HCEC 1CT (cell line): ENCODE data around the gene ANK2.

Experiments
- DNase-seq: peaks from one replicate; pipeline ENCODE4 v3.0.0-alpha.2; 2017

The ANK2 gene

DNA sequence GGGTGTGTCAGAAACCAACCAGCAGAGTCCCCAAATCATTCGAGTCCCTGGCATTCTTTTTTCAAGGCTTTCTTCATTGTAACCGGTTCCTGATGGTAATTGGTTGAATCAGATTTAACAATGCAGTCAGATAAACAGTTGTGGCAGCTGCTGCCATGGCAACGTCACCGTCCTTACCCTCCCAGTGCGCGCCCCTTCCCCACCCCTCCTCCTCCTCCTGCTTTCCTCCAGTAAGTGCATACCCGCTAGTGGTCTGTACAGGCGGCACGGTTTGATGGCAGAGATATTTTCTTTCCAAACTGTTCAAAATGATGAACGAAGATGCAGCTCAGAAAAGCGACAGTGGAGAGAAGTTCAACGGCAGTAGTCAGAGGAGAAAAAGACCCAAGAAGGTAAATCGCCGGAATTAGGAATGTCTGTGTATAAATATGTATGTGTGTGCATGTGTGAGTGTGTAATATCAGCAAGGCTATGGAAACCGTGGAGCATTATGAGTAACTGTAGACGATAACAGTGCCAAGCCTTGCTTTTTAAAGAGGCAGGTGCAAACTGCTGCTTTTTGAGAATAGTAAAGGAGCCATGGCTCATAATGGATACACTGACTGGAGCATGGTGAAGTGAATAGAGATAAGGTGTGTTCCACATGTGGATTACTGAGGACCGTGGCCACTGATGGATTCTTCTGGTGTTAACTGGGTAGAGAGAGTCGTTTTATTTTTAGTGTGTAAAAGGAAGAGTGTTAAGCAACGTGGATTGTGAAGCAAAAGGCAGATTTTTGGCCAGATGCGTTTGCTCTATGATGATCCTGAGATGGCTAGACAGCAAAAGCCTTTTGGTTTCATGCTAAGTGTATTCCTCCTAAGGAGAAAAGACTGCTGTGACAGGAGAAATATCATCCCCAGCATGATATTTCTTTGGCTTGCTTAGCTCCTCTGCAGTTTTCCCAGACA is at the start of gene ANK2:
Gene ANK2, plus strand, starts transcription at position 233 of the 950 bp plus-strand sequence. Its CDS starts 76 bp downstream, at position 309.
- DNase-seq = no peak

DNA sequence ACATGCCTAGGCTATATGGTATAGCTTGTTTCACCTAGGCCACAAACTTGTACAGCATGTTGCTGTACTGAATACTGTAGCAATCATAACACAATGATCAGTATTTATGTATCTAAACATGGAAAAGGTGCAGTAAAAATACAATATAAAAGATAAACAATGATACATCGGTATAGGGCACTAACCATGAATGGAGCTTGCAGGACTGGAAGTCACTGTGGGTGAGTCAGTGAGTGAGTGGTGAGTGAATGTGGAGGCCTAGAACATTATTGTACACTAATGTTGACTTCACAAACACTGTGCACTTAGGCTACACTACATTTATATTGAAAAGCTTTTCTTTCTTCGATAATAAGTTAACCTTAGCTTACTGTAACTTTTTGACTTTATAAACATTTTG is 45.6 kb upstream of the ANK2 start:
- peak; percentile 34 for DNase-seq

DNA sequence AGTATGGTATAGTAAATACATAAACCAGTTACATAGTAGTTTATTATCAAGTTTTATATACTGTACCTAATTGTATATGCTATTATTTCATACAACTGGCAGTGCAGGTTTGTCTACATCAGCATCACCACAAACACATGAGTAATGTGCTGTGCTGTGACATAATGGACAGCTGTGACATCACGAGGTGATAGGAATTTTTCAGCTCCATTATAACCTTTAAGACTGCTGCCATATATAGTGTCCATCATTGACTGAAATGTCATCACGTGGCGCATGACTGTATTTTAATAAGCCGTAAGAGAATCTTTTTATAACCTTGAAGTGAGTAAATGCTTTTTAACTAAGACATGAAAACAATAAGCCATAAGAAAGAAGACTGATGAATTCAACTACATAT is 44.8 kb upstream of the ANK2 start:
- DNase-seq = no peak

DNA sequence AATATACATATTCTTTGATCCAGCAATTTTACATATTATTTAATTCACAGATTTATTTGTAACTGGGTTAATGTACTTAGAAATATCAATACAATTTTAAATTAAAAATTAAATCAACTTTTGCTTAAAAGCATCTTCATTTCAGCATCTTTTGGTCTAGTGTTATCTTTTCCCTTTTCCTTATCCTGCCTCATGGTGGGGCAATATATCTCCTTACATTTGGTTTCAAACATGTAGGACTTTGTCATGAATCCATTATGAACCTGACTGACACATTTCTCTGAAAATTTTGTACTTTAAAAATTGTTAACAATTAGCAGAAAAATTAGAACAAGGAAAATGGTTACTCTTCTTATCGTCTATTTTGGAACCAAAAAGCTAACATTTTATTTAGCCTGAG is 42.8 kb upstream of the ANK2 start:
- no peak for DNase-seq

DNA sequence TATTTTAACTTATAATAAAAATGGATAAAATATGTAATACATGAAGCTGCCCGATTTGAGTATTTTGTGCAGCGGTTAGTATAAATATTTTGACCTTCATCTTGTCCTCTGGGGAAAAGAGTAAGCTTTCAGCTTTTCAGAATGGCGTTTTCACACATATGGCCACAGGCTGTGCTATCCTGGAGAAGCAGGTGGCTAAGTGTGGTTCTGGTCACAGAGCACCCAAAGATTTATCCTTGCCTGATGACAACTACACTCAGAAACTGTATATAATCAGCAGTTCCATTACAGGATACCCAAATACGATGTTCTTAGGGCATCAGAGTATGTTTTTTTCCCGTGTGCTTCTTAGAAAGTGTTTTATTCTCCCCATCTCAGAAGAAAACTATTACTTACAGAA is 42.3 kb upstream of the ANK2 start:
- no peak for DNase-seq

DNA sequence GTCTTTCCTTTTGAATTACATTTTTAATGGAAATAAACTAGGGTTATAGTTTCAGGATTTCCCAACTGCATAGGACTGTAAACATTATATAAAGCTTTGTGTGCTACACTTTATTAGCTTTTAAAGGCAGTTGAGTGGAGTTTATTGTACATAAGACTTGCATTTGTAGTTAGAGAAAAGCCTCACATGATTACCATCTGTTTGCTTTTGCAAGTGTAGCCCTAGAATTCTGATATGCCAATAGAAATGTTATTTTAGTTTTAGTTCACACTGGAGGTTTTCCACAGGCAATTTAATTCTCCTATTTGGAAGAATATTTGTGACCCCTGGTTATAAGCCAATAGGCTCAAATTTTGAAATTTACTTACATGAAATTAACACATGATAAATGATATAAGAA is 41.3 kb upstream of the ANK2 start:
- DNase-seq = no peak

DNA sequence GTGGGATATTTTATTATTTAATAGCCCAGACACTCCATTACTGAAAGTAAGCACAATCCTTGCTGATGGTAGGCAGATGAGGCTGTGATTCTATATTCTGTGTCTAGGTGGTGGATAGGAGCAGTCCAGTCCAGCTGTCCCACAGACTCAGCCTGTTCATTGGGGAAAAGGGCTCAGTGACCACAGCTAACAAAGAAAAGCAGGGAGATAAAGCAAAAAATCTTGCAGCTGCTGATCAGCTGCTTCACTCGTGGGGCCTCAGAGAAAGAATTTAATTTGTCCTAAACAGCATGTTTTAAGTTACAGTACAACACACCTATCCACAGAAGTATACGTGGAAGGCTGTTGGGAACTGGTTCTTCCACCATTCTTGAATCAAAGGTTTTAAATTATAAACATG is 40.7 kb upstream of the ANK2 start:
- DNase-seq = no peak

DNA sequence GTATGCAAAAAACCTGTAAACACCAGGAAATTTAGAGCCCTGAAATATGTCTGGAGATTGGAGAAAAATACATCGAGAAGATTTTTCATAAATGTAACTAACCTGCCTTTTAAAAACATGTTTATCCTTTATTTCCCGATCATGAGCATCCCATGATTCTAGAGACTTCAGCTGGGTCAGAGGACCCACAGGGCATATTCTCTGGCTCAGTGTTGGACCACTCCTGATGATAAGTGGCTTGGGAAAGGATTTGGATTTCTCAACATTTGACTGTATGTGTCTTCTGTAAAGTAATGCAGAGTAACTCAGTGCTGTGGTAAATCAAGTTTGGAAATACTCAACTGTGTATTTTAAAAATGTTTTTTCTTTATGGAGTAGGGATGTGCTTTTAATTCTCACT is 40.0 kb upstream of the ANK2 start:
- DNase-seq = no peak

DNA sequence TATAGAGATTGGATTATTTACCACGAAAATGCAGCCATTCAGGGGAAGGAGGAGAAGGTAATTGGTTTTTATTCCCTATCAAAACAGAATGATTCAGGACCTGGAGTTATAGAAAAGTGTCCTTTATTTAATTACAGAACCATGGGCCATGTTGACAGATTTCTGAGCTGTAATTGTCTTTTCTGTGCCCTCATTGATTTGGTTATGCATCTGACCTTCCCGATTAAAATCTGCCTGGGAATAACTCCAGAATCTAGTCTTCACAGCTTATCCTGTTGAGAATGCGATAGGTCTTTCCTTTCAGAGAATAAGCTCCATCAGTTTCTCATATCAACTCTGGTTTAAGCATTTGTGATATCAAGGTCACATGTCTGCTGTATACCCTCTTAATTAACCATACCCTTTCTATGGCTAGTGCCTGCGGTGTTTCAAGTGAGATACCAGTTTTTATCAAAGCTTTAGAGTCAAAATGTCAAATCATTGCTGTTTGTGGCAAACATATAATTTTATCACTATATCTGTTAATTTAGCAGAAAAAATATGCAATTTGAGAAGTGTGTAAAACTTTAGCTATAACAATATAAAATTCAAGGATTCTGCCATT is 37.2 kb upstream of the ANK2 start:
- DNase-seq = no peak

DNA sequence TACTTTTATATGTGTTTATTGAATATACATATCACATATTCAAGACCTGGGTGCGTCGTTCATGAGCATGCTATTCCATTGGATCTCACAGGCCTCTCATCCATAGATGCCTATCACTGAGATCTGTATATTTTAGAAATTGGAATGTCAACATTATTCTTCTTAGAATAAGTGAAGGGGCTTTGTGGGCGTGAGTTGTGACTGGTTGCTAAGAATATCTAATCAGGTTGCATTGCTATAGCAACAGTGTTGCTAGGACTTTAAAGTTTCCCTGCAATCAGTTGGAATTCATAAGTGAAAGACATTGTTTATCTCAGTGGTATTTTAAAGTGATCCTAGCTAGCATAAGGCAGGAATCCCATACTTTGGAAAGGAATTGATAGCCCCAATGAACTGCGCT is 36.7 kb upstream of the ANK2 start:
- DNase-seq = no peak

DNA sequence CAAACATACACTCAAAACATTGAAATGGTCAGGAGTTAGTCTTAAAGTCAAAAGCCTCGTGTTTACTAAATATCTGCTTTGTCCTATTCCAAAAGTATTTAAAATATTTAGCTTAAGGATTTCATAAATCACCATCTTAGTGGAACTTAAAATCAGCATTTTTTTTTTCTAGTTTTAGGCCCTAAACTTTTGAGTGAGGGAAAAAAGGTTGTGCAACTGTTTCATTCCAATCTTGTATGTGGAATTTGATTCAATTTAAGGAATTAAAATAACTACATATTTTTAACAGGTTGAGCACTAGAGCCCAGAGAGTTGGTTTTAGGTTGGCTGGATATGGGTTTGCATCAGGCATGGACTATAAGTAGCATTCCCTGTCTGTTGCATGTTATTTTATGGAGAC is 35.7 kb upstream of the ANK2 start:
- no peak for DNase-seq

DNA sequence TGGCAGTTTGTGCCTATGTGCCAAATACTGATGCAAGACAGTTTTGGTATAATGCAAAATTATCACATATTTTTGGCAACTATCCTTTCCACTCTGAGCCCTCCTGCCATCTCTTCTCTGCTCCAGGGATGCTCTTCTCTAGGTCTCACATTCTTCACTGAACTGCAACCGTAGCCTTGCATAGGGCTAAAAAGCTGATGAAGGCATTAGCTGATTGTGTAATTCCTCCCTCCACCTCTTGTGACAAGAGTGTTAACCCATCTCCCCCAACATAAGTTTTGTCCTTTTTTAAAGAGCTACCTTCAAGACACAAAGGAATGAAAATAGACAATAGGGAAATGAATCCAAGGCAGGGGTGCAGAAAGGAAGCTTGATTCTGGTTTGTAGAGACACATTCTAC is 33.1 kb upstream of the ANK2 start:
- no peak for DNase-seq

DNA sequence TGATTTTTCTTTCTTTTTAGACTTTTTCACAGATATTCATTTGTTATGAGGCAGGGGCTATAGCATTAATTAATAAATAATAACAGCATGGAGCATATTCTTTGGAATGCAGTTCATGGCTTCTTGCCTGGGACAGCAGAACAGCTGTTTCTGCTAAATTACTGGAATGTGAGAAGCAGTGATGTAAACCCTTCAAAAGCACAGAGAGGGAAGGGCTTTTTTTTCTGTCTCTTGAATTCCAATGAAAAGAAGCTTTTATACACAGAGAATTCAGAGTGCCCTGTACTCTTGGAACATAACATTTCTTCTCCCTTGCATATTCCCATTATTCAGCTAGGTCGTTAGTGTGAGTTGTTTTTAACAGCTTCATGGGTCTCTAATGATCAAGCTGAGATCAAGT is 28.5 kb upstream of the ANK2 start:
- DNase-seq = peak; percentile 15

DNA sequence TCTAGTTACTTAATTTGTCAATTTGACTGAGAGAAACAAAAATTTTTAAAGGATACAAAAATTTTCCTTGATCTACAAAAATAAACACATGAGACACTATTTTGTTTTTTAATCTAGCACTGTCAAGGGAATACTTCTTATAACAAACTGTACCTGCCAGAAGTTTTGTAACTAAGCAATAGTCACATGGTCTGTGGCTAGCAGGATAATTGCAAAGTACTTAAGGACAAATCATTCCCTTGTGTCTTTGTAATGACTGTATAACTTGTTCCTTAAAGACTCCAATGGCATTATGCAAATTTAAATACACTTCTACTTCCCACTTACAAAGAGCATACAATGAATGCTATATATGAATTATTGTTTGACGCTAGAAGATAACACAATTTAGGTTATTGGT is 25.1 kb upstream of the ANK2 start:
- DNase-seq = no peak

DNA sequence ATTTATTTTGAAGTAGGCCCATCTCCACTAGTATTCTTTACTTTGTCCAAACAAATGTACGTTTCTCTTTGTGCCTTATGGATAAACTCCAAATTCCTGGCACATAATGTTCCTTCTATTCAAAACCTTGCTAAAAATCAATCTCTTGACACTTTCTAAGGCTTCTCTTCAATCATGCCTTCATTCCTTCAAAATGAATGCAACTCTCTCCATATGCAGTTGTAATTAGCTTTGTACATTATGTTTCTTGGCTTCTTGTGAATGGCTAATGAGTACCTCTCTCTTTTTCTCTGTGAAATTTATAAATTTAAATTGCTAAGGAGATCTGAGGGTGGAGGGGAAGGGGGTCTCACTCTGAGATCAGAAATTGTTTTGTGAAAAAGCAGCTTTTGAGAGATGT is 24.0 kb upstream of the ANK2 start:
- no peak for DNase-seq

DNA sequence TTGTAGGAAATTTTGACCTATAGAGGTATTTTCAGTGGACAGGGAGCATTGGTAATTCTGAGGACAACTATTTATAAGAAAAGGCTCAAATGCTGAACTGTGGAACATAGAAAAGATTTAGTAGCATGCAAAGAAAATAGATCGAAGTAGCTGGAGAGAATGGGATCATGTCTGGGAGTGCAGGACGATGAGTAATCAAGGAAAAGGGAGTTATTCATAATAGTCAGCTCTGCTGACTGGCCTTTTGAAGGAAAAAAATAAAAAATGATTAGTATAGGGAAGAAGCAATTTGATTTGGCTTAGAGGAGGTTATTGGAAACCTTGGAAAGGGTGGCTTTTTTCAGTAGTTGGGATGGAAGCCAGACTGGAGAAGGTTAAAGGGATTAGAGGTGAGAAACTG is 22.9 kb upstream of the ANK2 start:
- peak; percentile 47 for DNase-seq

DNA sequence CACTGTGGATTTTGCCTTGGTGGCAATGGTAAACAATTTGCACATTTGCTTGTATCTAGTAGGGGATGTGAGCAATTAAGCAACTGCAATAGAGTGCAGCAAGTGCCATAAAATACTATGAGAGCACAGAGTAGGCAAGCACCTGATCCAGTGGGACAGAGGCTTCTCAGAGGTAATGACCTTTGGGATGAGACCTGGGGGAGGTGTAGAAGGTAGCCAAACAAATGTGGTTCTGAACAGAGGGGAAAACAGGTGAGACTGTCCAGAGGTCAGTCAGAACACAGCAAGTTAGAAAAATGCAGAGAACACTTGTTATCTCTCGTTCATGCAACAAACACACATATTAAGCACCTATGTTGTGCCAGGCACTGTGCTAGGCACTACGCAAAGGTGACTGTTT is 21.4 kb upstream of the ANK2 start:
- no peak for DNase-seq

DNA sequence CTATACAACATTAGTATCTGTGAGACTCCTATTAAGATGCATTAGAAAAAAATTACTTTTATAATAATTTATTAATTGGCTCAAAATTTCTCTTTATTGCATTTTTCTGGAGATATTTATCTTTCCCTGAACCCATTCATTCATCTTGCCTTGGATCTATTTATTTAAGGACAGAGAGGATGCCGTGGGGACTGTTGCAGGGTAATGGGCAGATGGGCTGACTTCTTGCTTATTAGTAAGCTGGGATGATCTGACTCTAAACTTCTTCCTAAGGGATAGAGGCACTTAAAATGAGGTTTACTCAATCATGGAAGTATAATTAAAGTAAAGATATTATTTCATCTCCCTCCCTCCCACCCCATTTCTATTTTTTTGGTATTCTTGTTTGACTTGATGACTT is 18.2 kb upstream of the ANK2 start:
- DNase-seq = no peak

DNA sequence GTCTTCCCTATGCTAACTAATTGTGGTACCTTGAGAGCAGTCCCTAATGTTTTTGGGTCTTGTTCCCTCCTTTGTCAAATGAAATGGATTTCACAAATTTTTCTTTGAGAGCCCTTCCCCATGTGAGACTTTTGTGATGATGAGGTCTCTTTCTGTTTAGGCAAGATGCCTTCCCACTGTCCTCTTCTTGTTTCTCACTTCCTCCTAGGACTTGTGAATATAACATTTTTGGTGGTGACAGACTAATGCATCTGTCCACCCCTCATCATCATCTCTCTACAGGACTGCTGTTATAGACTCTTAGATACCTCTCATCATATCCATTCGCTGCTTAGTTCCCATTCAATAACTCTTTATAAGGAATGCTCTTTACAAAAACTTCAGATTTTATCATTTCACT is 8.7 kb upstream of the ANK2 start:
- DNase-seq = no peak

DNA sequence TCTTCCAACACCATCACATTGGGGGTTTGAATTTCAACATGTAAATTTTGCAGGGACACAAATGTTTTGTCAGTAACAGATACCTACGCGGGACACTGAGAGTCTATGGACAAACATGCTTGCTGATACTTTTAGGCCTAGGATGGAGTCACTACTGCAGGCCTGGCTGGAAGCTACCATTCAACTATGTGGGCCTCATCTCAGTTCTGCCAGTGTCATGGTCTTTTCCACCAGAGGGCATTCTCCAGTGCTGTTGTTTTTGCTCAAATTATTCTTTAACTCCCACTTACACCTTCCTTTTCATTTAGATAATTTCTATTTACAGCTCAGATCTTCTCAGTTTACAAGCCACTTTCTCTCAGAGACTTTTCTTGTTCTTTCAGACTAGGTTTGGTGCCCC is 7.0 kb upstream of the ANK2 start:
- DNase-seq = no peak

DNA sequence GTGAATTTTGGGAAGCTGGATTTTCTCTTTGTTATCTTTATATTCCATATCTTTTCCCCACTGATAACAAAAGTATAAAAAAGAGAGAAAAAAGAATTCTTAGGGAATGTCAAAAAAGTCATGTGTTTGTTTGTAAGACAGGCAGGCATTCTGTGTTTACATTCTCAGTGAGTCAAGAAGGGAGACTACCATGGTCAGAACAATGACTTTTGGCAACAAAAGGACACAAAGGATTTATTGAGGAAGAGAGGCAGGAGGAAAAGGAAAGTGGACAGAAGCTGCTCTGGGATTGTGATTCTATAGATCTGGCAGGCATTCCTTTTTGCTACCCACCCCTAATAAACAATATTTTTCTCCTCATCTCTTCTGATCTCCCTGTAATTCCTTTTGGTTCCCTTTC is 5.9 kb upstream of the ANK2 start:
- DNase-seq = no peak

DNA sequence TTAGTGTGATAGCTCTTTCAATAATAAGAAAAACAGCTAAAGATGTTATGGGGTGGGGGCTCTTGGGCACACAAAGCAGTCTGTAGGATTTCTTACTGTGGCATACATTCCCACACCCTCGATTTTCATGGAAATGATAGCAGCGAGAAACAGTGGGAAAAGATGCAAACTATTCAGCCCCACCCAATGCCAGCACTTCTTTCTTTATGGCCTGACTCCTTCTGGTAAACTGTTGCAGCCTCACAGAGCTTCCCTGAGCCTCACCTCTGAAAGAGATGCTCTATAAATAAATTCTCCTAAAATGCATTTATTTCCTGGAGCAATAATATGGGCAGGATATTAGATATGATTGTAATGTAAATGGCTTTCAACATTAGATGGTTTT is 910 bp downstream of the ANK2 start:
- DNase-seq = no peak

DNA sequence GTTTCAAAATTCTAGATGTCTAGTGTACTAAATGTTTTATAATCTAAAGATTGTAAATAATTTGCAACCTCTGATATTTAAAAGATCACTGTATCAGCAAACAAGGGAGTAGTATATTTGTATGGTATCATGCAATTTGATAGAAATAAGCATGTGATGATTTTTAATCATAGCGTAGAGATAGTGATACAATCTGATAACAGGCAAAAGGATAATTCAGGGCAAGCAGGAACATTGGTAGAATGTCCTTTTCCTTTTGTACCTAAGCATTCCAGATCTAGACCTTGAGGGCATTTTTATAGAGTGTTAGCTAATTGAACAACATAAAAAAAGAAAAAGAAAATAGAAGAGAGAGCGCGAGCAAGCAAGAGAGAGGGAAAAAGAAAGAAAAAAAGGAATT is 1.4 kb downstream of the ANK2 start:
- no peak for DNase-seq

DNA sequence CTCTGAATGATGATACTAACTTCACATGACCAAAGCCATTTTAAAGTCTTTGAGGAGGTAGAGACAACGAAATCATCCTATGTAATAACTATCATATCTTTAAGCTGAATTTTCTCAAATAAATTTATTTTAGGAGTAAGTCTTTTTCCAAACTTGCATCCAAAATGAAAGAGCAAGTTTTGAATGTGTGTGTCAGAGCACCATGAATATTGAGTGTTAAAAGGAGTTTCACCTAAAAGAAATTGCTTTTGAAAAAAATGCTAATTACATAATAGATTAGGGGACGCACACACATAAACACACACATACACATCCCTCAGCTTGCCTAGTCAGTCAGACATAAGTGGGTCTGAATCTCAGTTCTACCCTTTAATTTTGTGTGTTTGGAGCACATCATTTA is 1.9 kb downstream of the ANK2 start:
- no peak for DNase-seq
